GM11168 (cell line): ENCODE data around the gene SPATS2.

ENCODE experiments used
- in situ Hi-C: fragments of 300-500 bp; cut with MboI; formaldehyde crosslinking; loops from one replicate; pipeline ENCODE4 v1.12.0; 2022; ENCODE audit warnings: low sequenced_read_pairs; ENCODE audit not compliant: unreplicated experiment

The SPATS2 gene

DNA sequence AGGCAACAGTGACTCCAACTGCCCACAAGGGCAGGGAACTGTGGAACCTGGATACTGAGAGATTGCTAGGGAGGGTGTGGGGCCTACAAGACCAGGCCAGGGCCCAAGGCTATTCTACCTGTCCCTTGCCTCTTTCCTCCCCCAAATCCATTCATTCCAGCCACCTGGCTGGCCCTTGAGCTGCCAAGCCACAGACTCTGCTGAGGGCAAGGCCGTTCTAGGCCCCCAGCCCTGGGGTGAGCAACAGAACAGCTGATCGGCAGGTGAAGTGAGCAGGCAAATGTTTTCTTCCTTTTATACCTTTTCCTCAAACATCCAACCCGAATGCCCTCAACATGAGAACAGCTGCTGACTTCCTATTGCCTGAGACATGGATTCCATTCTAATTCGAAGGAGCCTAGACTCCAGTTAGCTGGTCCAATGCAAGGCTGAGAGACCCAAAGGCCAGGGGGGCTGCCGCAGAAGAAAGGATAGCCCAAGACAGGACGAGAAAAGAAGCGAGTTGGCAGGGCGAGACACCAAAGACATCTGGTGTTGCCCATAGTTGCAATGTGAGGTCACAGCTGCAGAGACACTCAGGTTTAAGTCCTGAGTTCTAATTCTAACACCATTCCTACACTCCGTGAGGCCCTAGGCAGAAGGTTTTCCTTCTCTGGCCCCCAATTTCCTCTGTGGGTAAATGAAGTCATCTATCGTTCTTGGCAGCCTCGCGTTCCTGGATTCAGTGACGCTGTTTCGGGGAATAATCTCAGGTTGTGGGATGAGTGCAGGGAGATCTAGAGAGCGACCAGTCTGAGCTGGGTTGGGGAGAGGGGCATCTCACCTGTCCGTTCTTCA lies 31.9 kb upstream of the SPATS2 start:
- in situ Hi-C loops = loop anchor here (5.0 kb wide), 1 partner anchor 43 kb away; no protein-coding TSS in a partner anchor

DNA sequence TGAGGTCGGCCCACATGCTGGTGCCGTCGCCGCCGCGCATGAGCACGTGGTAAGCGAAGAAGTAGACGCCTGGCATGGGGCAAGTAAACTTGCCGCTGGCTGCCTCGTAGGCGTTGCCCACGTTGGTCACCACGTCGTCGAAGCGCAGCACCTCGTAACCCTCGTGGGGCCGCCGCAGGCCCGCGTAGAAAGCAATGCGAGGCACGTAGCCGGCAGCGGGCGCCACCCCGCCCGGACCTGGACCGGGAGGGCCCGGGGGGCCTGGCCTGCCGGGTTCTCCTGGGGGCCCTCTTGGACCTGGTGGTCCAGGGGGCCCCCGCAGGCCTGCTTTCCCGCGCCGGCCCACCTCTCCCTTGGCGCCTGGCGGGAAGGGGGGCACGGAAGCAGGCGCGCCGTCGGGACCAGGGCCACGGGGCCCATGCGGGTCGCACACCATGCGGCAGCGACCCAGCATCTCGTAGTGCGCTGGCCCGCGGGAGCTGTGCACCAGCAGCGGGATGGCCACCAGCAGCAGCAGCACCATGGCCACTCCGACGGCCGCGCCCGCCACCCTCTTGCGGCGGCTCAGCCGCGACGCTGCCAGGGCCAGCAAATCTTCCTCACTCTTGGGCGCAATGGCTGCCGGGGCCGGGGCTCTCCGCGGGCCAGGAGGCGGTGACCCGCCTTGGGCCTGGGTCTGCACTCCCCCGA lies 31.2 kb upstream of the SPATS2 start:
- in situ Hi-C loops = loop anchor here (5.0 kb wide), 1 partner anchor 44 kb away; no protein-coding TSS in a partner anchor

DNA sequence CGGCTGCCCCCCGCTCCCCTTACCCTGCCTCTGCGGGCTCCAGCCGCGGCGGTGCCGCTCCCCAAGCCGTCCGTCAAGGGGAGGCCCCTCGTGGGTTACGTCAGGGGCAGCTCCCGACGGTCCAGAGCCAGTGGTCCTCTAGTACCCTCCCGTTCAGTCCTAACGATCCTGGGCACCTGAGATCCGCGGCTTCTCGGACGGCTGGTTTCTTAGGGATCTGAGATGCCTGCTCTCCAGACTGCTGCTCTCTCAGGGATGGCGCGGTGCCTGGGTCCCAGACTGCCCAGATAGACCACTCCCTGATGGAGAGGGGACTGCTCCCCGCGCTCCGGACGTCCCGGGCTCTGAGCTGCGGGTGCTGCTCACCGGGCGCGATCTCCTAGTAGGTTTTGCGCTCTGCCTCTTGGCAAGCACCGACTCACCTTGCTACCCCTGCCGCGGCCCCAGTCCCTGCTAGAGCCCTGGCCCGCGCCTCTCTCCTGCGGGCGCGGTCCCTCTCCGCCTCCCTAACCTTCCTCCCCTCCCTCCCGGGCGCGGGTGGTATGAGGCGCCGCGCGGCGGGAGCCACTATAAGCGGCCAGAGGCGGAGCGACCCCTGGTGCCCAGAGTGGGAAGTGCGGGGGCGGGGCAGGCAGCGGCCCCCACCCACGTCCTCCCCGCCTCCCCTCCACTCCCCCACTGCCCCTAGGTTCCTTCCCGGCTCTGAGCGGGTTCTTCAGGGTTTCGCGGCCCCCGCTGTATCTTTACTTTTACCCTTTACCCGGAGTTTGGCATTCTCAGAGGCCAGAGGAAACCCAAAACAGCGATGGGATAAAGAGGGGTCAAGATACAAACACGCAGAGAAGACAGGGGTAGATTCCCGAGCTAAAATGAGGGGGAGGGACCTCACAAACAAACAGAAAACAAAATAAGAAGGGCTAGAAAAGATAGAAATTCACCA lies 30.3 kb upstream of the SPATS2 start, which contains the start of gene C1QL4:
TSS of gene C1QL4 (minus strand) at position 544 of the 940 bp plus-strand sequence. CDS start 711 bp downstream, outside the sequence.
- in situ Hi-C loops = loop anchor here (5.0 kb wide), 1 partner anchor 45 kb away; no protein-coding TSS in a partner anchor

DNA sequence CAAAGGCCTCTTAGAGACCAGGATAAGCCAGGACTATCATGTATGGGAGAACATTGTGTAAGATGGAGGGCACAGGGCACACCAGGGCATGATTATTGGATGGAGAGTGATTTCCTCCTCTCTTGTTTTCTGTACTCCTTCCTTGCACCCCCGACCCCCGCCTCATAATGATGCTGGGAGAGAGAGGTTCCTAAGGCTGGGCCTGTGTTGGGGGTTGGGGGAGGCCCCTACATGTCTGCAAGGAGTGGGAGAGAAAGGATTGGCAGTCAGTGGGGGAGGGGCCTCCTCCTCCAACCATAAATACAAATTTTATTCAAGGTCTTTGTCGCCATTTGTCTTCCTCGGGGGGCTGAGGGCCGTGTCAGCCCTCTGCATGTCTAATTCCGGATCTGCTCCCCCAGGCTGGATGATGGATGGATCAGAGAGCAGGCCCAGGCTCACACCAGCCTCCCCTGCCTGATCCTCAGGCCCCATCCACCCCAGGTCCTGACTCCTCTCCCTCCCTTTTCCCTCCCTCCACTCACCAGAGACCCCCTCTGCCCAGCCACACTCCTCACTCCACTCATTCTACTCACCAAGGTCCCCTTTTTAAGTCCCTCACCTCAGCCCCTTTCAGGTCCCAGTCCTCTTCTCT lies 28.3 kb upstream of the SPATS2 start:
- in situ Hi-C loops = loop anchor here (5.0 kb wide), 1 partner anchor 47 kb away; no protein-coding TSS in a partner anchor

DNA sequence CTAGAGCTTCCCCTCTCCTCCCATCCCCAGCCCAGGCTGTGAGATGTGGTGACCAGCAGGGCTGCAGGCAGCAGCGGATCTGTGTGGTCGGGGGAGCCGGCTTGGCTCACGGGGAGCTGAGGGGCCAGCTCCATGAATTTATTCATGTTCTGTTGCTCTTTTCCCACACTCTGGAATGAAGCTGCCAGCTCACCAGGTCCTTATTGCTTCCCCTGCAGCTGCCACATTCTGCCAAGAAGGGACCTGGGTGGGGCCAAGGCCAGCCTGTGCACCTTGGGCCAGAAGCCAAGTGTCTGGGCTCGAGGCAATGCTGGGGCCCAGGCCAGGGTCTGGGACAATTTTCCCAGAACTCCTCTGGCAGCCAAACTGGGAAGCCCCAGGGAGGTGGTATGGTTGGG lies 27.8 kb upstream of the SPATS2 start:
- in situ Hi-C loops = loop anchor here (5.0 kb wide), 1 partner anchor 47 kb away; no protein-coding TSS in a partner anchor

DNA sequence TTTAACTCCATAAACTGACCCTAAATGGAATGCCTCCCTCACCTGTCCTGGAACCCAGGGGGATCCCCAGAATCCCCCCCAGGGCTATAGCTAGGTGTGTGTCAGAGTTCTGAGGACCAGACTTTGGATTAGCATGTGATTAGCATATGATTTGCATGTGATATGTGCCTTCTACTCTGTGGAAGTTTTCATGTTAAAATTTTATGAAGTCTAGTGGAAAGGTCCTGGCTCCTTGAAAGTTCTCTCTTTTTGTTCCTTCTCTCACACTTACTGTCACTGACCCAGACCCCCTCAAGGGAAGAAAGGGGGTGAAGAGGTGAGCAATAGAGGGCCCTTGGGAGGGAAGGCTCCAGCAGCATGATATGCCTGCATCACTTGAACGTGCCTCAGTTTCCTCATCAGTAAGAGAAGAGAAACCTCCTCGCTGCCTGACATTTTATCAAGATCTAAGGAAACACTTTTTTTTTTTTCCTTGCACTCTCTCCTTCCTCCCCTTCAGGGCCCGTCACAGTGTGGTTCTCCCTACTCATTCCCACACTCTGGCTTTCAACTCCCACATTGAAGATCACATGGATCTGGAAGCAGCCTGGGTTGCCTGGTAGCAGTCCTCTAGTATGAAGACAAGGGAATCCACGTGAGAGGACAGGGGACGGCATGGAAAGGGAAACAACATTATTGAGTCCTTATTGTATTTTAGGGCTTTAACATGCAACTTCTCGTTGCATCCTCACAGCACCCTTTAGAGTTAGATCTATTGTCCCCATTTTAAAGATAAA lies 27.0 kb upstream of the SPATS2 start:
- in situ Hi-C loops = no loop called here

DNA sequence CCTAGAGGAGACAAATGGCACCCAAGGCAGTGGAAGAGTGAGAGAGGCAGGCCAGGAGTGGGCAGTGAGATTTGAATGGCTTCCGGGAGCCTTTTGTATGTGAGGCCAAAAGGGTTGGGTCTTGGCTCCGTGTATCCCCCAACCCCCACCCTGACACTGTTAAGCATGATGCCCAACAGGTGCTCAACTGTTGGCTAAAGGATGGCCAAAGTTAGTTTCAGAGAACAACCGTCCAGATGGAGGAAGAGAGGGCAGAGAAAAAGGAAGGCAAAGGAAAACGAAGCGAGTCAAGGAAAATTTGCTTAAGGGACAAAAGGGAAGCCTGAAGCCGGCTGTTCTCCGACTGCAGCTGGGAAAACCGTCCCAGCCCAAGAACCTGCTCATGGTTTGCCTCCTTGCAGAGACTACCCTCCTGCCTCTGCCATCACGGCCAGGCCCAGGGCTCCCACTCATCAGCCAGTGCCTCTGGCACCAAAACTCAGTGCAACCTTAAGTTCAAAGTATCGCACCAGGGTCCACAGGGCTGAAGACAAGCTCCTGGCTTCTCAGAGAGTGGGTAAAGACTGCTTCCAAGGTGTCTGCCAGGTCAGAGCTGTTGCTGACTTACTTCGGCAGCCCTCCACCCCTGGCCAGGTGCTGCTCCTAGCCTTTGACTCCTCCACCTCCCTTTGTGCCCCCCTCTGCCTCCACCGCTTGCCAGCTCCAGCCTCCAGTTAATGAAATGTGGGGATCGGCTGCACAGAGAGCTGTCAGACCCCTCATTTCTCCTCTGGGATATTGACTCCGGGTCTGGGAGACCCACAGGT lies 26.1 kb upstream of the SPATS2 start:
- in situ Hi-C loops = no loop called here

DNA sequence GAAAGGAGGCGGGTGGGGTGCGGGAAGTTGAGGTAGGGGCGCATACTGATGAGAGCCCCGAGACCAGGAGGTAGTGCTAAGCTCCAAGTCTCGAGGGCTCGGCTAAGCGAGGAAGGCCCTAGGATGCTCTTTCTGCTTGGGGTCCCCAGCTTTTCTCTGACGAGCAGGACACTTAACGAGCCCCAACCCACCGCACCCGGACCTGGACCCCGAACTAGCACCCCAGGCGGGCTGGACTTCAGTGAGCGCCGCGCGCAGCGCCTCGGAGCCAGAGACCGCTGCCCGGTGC lies 25.5 kb upstream of the SPATS2 start:
- in situ Hi-C loops = no loop called here

DNA sequence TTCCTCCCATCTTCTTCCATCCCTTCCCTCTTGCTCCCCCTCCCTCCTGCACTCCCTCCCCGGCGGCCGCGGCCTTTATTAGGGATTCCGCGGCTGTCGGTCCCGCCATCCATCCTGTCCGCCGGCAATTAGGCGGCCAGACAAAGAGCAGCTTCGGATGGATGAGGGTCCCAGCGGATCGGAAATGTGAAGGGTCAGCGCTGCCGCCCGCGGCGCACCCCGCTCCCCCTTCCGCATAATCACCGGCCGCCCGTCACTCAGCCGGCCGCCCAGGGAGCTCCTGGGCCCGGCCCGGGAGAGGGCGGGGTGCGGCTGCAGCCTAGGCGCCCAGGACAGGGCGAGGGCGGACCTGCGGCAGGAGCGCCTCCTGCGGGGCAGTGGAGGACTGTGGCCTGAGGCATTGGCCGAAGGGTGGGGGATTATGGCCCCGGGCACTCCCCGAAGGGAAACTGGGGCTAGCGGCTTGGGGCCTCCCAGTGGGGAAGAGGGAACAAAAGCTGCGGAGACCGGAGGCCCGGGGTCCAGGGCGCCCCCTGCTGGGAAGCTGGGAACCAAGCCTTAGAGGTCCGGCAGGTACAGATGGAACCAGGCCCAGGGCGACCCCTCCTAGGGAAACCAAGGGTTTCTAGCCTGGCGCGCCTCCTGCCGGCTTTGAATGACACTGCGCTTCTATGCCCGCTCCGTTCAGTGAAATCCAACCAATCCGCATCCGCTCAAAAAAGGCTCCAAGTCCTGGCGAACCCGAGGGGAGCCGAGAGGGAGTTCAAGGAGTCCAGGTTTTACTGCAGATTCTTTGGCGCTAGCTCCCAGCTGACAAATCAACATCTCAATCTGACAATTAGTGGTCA lies 25.0 kb upstream of the SPATS2 start:
- in situ Hi-C loops = no loop called here

DNA sequence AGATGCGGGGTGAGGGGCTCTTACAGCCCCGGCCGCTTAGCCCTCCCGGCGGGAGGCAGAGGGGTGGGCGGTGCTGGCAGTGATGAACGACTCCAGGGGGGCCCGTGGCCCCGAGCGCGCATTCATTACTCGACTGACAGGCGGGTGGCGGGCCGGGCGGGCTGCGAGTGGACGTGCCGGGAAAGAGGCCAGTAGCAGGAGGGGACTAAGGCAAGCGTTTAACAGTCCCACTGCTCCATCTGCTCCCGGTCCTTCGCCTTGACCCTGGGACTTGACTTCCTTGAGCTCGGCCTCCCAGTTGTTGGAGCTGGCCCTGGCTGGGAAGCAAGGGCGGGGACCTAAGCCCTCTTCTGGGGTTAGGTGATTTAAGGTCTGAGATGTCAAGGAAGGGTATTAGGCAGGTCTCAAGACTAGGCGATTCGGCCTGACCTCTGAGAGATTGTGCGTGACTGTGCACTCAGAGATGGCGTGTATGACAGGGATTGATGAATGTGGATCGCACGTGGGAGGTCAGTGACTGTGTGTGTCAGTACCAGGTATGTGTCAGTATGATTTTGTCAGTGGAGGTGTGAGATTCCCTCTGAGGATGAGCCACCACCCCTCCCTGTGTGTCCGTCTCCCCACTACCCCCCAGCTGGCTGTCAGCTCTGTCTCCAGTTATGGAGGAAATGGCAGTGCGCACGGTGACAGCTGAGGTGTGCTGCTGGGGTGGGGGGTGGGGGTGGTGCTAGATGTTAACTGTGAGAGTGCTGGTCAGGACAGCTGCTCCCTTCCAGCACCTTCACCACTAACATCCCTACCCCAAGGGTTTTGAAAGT lies 24.1 kb upstream of the SPATS2 start:
- in situ Hi-C loops = no loop called here

DNA sequence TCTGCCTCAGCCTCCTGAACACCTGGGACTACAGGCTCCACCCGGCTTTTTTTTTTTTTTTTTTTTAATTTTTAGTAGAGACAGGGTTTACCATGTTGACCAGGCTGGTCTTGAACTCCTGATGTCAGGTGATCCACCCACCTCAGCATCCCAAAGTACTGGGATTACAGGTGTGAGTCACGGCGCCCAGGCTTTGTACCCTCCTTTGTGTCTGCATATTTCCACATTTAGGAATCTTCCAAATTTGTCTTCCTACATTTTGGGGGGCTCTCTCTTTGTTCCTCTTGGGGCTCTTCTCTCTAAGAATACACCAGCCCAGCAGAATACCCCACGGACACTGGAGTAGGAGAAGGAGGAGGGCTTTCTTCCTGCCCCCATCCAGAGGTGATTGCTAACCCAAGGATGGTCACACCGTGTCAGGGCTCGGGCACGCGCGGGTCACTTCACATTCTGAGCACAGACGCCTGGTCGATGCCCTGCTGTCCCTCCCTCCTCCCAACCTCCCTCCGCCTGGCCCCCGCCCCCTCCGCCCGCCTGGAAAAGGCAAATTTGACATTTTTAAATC lies 22.7 kb upstream of the SPATS2 start:
- in situ Hi-C loops = no loop called here

DNA sequence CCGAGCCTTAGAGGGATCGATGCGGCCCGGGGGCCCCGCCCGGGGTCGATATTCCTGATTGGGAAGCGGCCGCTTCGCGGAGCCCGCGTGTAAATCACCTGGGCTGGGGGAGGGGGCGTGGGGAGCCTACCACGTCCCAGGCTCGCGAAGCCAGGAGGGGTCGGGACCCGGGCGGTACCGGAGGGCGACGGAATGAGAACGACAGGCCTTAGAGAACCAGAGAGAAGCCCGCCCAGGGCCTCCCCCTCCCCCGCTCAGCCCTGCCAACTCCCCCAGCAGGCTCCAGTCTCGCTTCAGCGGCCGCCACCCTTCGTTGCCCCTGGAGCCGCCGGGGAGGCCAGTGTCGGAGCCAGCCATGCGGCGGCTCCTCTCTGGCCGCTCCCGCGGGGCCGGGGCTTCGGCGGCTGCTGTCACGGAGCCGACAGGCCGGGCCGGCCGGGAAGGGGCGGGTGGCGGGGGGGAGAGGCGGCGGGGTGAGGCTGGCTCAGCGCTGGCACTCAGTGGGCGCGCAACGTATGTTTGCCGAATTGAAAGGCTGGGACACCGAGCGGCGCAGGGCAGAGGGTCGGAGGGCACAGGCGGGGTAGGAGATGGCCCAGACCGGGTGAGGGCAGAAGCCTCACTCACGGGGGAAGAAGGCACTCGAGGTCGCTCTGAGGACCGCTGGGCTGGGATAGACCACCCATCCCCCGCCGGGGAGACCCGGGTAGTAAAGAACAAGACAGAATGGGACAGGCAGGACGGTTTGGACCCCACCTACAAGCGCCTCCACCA lies 22.0 kb upstream of the SPATS2 start:
- in situ Hi-C loops = no loop called here

DNA sequence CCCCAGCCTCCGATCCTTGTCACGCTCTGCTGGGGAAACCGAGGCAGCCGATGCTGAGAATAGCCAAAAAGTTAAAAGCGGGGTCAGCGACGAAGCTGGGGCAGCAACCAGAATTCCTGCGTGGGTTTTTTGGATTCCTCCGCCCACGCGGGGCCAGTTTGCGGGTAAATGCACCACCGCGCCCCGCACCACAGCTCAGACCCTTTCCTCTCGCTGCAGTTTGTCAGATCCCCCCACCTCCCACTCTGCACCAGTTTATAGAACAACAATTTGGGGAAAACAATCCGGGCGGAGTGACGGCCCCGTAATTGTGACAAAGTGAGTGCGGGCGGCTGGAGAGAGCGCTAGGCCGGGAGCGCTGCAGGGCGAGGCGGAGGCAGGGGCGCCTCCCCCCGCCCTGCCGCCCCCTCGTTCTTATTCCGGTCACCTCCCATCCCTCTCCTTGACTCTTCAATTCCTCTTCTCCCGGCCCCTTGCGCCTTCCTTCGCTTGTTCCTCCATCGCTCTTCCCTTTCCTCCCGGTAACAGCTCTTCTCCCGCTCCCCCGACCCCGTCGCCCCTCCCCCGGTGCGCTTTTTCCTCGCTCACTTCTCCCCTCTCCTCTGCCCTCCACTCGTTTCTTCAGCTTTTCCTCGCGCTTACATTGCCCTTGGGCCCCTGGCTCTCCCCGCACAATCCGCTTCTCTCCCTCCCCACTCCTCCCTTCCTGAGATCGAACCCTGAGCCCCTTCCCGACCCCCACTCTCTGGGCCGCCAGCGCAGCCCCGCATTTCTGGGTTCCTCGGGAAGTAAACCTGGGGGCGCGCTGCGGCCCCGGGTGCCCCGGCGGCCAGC lies 21.2 kb upstream of the SPATS2 start:
- in situ Hi-C loops = no loop called here

DNA sequence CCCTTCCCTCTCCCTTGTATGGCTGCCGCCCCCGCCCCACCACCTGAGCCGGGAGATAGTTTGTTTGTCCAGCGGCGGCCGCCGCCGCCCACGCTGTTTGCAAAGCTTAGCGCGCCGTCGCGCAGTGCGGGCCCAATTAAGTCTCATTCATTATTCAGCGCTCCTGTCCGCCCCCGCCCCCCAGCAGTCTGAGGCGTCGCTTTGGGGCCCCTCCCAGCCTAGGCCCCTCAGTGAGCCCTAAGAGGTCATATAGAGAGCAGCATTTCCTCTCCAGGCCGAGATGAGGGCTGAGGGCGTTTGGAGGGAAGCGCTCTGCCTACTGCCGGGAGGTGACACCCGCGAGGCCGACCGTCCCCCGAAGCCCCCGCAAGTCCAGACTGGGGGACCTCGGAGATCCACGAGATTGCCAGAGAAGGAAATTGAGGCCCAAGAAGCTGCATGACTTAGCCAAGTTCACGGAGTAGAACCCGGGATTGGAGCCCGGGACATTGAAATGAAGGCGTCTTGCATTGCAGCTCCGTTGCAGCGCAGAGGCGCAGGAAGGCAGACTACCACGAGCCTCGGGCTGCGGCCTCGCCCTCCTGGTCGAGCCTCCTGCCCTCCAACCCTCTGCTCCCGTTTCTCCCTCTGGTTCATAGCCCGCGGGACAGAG lies 20.5 kb upstream of the SPATS2 start, which contains the start of gene DNAJC22:
TSS of gene DNAJC22 (plus strand) at position 230 of the 652 bp plus-strand sequence. CDS start 1,985 bp downstream, outside the sequence.
- in situ Hi-C loops = no loop called here
